Progenitor cell of endocrine pancreas (in vitro differentiated cells): ENCODE data around the gene PRKCSH. TPM values are rescaled to one million over a fixed set of nuclear protein-coding genes. Genes with fewer than 3 reads are reported as not detected.

Experiments used
- DNase-seq: peaks from one replicate; pipeline ENCODE4 v3.0.0; 2021; ENCODE audit warnings: low spot score; ENCODE audit not compliant: unreplicated experiment
- H3K27ac Mint-ChIP-seq: 2 replicates; pipeline ENCODE4 v1.8.0; 2021; ENCODE audit warnings: mild to moderate bottlenecking, moderate library complexity, mixed read lengths
- H3K27me3 Mint-ChIP-seq: 2 replicates; pipeline ENCODE4 v1.8.0; 2021; ENCODE audit warnings: mixed read lengths
- H3K36me3 Mint-ChIP-seq: 2 replicates; pipeline ENCODE4 v1.8.0; 2022; ENCODE audit warnings: mixed read lengths; ENCODE audit not compliant: insufficient read depth
- H3K4me1 Mint-ChIP-seq: 2 replicates; pipeline ENCODE4 v1.8.0; 2021; ENCODE audit warnings: low read depth, mixed read lengths
- H3K4me3 Mint-ChIP-seq: 2 replicates; pipeline ENCODE4 v1.8.0; 2021; ENCODE audit warnings: low read depth, mild to moderate bottlenecking, moderate library complexity, mixed read lengths
- H3K9me3 Mint-ChIP-seq: 2 replicates; pipeline ENCODE4 v1.8.0; 2021; ENCODE audit warnings: low read depth, mixed read lengths
- total RNA-seq: library from RNA; stranded (reverse); gene quantifications from 2 replicates; pipeline ENCODE4 v1.2.1, GENCODE V29; 2021
- TF ChIP-seq, protein P1 (sequence below): fragments of 200-600 bp; sonication (generic); IDR thresholded peaks from one replicate; pipeline ENCODE4 v1.5.0; 2021; ENCODE audit warnings: antibody characterized with exemption, mild to moderate bottlenecking; ENCODE audit not compliant: unreplicated experiment

Gene PRKCSH
- total RNA-seq, 1 donor from 2014 or later: 437 TPM

DNA sequence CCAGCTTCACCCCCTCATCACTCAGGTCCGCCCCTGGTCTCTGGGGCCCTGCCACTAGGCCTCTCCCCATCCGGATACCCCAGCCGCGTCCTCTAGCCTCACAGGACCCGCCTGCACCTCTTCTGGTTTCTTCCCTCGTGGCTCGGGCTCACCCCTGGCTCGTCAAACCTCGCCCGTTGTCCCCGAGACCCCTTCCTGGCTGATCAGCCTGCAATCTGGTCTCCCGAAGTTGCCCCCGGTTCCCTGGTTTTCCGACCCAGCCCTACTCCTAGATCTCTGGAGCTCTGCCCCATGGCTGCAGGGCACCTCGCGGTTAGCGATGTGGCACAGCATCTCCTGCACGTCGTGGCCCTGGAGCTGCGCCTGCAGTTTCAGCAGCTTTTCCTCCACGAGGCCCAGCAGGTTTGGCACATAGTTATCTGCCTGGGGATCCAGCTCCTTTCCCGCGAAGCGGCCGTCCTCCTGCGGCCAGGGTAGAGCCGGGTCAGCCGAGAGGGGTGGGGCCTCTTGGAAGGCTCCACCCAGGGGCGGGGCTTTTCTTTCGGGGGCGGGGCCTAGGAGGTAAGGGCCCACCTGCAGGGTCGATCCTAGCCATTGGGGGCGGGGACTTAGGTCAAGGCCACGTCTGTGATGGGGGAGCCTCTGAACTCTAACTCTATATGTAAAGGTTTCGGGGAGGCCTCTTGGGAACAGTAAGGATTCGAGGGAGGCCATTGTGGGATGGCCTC is 13.9 kb upstream of the PRKCSH start:
- Mint-ChIP-seq H3K36me3 (no peaks in the 10 kb centered on the region), H3K27me3 (peaks cover 35% of the 10 kb centered on the region), H3K4me1 (peaks cover 9% of the 10 kb centered on the region), H3K4me3 (peak overlapping the region; percentile 55), H3K9me3 (no peaks in the 10 kb centered on the region), H3K27ac (peak overlapping the region; percentile 62)
- TF ChIP-seq, protein P1, sequence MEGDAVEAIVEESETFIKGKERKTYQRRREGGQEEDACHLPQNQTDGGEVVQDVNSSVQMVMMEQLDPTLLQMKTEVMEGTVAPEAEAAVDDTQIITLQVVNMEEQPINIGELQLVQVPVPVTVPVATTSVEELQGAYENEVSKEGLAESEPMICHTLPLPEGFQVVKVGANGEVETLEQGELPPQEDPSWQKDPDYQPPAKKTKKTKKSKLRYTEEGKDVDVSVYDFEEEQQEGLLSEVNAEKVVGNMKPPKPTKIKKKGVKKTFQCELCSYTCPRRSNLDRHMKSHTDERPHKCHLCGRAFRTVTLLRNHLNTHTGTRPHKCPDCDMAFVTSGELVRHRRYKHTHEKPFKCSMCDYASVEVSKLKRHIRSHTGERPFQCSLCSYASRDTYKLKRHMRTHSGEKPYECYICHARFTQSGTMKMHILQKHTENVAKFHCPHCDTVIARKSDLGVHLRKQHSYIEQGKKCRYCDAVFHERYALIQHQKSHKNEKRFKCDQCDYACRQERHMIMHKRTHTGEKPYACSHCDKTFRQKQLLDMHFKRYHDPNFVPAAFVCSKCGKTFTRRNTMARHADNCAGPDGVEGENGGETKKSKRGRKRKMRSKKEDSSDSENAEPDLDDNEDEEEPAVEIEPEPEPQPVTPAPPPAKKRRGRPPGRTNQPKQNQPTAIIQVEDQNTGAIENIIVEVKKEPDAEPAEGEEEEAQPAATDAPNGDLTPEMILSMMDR: no peak
- DNase-seq: no peak

DNA sequence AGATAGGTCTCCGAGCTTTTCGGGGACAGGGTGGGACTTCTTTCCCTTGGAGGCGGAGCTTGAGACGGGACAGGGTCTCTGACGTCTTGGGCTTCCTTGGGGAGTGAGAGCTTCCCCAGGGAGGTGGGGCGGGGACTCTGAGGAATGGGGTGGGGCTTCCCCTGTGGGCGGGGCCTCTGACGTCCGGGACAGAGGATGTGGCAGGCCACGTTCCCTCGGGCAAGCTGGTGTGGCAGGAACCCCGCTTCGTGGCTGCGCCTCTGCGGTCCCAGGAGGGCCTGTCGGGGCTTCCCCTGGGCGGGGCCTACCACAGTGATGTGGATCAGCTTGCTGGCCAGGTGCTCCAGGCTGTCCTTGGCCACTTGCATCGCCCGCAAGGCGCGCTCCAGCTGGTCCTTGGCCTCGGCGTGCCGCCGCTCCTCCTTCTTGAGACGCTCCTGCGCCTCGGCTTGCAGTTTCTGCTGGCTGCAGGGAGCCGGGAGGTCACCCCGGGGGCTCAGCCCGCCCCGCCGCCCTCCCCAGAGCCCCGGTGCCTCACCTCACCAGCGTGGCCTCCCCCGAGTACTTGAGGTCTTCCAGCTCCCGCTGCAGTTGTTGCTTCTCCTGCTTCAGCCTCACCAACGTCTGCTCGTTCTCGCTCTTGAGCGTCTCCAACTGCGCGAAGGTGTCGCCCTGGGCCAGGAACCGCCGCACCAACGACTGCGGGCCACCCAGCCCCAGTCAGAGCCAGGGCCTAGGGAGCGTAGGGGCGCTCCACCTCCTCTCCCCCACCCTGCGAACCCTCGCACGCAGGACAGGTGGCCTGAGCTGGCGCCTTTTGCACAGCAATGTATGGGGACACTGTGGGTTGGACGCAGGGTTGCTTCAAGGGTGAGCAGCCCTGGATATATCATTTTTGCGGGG is 13.0 kb upstream of the PRKCSH start:
- peaks cover 35% of the 10 kb centered on the region for H3K27me3 Mint-ChIP-seq
- H3K27ac Mint-ChIP-seq: no peak overlapping the region
- DNase-seq: peak; percentile 42
- TF ChIP-seq, protein P1: no peak
- H3K4me3 Mint-ChIP-seq: peak overlapping the region; percentile 42
- no peaks in the 10 kb centered on the region for H3K36me3 Mint-ChIP-seq
- H3K4me1 Mint-ChIP-seq: peaks cover 9% of the 10 kb centered on the region
- no peaks in the 10 kb centered on the region for H3K9me3 Mint-ChIP-seq

DNA sequence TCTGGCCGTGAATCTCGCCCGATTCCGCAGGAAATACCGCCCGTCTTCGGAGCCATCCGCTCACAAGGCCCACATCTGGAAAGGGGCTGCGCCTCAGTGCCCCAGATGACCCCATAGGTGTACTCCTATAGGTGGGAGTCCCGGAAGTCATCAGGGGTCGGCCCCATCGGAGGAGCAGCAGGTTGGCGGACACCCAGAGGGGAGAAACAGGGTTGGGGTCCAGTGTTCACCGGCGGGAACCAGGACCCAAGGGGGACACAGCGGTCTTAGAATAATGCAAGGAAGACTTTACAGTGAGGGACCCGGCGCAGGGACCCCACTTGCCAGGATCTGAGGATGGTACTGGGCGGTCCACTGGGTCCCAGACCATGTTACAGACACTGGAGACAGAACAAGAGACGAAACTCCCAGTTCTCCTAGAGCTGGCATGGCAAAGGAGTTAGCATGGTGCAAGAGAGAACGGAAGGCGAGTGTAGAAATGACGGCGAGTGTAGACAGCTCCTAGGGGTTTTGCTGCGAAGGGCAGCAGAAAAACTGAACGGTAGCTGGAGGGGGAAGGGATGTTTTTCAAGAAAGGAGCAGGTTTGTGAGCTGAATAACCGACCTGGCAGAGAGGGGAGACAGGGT is 12.2 kb upstream of the PRKCSH start:
- TF ChIP-seq, protein P1: no peak
- Mint-ChIP-seq H3K9me3 (no peaks in the 10 kb centered on the region), H3K36me3 (no peaks in the 10 kb centered on the region), H3K27me3 (peaks cover 35% of the 10 kb centered on the region), H3K27ac (no peak overlapping the region), H3K4me3 (no peak overlapping the region), H3K4me1 (peaks cover 6% of the 10 kb centered on the region)
- no peak for DNase-seq

DNA sequence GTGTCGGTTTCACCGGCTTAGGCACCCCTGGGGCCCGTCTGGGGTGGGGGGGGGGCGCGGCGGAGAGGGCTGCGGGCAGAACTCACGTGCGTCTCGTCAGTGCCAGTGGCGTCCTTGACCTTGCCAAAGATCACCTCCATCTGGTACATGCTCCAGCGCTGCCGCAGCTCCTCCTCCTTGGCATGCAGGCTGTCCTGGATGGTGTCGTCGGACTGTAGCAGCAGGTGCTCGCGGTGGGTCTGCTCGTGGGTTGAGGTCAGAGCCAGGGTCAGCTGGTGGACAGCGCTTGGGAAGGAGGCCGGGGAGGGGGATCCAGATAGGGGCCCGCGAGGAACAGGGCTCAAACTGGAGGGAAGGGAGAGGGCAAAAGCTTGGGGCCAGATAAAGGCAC is 11.6 kb upstream of the PRKCSH start:
- H3K4me3 Mint-ChIP-seq: no peak overlapping the region
- TF ChIP-seq, protein P1: no peak
- H3K36me3 Mint-ChIP-seq: no peaks in the 10 kb centered on the region
- no peak overlapping the region for H3K27ac Mint-ChIP-seq
- peaks cover 35% of the 10 kb centered on the region for H3K27me3 Mint-ChIP-seq
- DNase-seq: no peak
- H3K4me1 Mint-ChIP-seq: peaks cover 6% of the 10 kb centered on the region
- H3K9me3 Mint-ChIP-seq: no peaks in the 10 kb centered on the region

DNA sequence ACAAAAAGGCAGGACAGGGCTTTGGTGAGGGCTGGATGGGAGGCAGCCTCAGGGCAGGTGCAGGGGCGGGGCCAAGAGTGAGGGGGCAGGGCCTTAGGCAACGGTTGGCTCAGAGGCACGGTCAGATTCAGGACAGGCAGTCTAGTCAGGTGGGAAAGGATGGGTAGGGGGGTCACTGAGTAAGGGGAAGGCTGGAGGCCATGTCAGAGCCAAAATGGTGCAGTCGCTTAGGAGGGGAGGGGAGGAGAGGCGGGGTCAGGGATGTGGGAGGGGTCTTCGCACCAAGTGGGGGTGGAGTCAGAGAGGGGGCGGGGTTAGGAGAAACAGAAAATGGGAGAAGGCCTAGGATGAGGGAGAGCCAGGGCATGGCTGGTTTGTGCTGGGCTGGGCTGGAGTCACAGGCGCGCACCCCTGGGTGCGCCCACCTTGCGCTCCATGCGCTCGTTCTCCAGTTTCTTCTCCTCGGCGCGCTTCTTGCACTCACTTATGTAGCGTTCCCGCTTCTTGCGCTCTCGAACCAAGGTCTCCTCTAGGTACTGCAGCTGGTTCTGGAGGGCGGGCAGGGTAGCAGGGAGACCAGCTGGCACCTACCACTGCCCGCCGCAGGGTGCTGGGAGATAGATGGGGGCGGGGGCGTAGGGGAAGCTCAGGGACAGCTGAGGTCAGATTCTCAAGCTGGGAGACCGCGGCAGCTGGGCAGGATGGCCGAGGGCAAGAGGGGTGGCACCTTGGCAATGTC is 9.5 kb upstream of the PRKCSH start:
- Mint-ChIP-seq H3K9me3 (no peaks in the 10 kb centered on the region), H3K36me3 (no peaks in the 10 kb centered on the region), H3K4me1 (peaks cover 2% of the 10 kb centered on the region), H3K27me3 (peaks cover 28% of the 10 kb centered on the region), H3K4me3 (no peak overlapping the region), H3K27ac (no peak overlapping the region)
- DNase-seq: no peak
- TF ChIP-seq, protein P1: no peak
